Embryonic facial prominence (tissue), 1 donor: ENCODE measurements around the gene ERCC6.
A peak's percentile ranks its signal among the peaks of the same experiment; 100 is the strongest.

Source experiments
- DNase-seq: peaks from one replicate; pipeline ENCODE4 v3.0.0-alpha.2; 2016; ENCODE audit errors: extremely low spot score

The ERCC6 gene

GRCh38 chr10:49549640-49550346 is 10.9 kb upstream of the ERCC6 start:
- no peak for DNase-seq

- DNase-seq: no peak
Observed at GRCh38 chr10:49543604-49544003, 4.7 kb upstream of the ERCC6 start.

GRCh38 chr10:49542353-49542752 is 3.4 kb upstream of the ERCC6 start:
- no peak for DNase-seq

GRCh38 chr10:49541762-49542161 is 2.8 kb upstream of the ERCC6 start:
- DNase-seq: no peak

- no peak for DNase-seq
Observed at GRCh38 chr10:49540056-49540797, 1.3 kb upstream of the ERCC6 start.

- DNase-seq: peak; percentile 11
Observed at GRCh38 chr10:49539320-49539885, 482 bp upstream of the ERCC6 start.

GRCh38 chr10:49534670-49535381 is 4.1 kb downstream of the ERCC6 start:
- DNase-seq: no peak

- DNase-seq: no peak
Observed at GRCh38 chr10:49532461-49532860, 6.5 kb downstream of the ERCC6 start.

- no peak for DNase-seq
Observed at GRCh38 chr10:49528977-49529506, 9.9 kb downstream of the ERCC6 start.

GRCh38 chr10:49527850-49528249 is 11.1 kb downstream of the ERCC6 start:
- no peak for DNase-seq

GRCh38 chr10:49527061-49527460 is 11.9 kb downstream of the ERCC6 start:
- DNase-seq: no peak

- DNase-seq: no peak
Observed at GRCh38 chr10:49526619-49527018, 12.3 kb downstream of the ERCC6 start.

- DNase-seq: no peak
Observed at GRCh38 chr10:49524496-49524895, 14.4 kb downstream of the ERCC6 start.

- DNase-seq: no peak
Observed at GRCh38 chr10:49523301-49523700, 15.6 kb downstream of the ERCC6 start.

GRCh38 chr10:49521062-49521461 is 17.9 kb downstream of the ERCC6 start:
- no peak for DNase-seq

GRCh38 chr10:49520122-49520775 is 18.7 kb downstream of the ERCC6 start:
- DNase-seq: no peak

GRCh38 chr10:49519717-49520116 is 19.2 kb downstream of the ERCC6 start:
- DNase-seq: no peak

- no peak for DNase-seq
Observed at GRCh38 chr10:49518982-49519578, 19.8 kb downstream of the ERCC6 start.

GRCh38 chr10:49518566-49518965 is 20.4 kb downstream of the ERCC6 start:
- no peak for DNase-seq

- no peak for DNase-seq
Observed at GRCh38 chr10:49516216-49516970, 22.5 kb downstream of the ERCC6 start.
